SK-N-SH (cell line): ENCODE results near the gene RASGRF1. TPM values are rescaled to one million over a fixed set of nuclear protein-coding genes. Genes with fewer than 3 reads are reported as not detected.

Experiments
- CTCF ChIA-PET: fragments of 300-600, 350-600 bp; formaldehyde crosslinking; extraction: SDS; loops from one replicate; lab custom pipeline; 2021; lab: Yijun Ruan, JAX
- POLR2A ChIA-PET: fragments of 350-600 bp; sonication (Branson Sonifier 250); formaldehyde crosslinking; extraction: SDS; loops from one replicate; lab custom pipeline; 2020; ENCODE audit warnings: antibody characterized with exemption, inconsistent platforms; lab: Yijun Ruan, JAX
- DNase-seq: peaks from one replicate; pipeline ENCODE4 v3.0.0; 2012
- H2AFZ ChIP-seq: fragments of 200-600 bp; sonication (generic); 2 replicates; pipeline ENCODE4 v1.8.1; 2016; ENCODE audit warnings: antibody characterized with exemption, mild to moderate bottlenecking, low read depth
- H3F3A ChIP-seq: fragments of 200-600 bp; sonication (generic); replicated peaks from 2 replicates; pipeline ENCODE3; 2016; ENCODE audit warnings: antibody characterized with exemption, mild to moderate bottlenecking; ENCODE audit not compliant: insufficient read depth
- H3K27ac ChIP-seq, 2 experiments: fragments of 200-500 bp in 1 of 2; fragments of 200-600 bp in 1 of 2; sonication (Bioruptor generic) in 1 of 2; sonication (generic), shearing (Covaris generic) in 1 of 2; 2 replicates each; pipeline versions ENCODE4 v1.5.1 to v1.6.1; 2014 to 2016; ENCODE audit warnings: low read depth in 2 of 2, inconsistent platforms in 1 of 2, low read length in 1 of 2, mild to moderate bottlenecking in 1 of 2, mixed read lengths in 1 of 2
- H3K27me3 ChIP-seq: fragments of 200-600 bp; sonication (generic), shearing (Covaris generic); 2 replicates; pipeline ENCODE4 v1.6.1; 2016; ENCODE audit warnings: mixed run types; ENCODE audit not compliant: insufficient read depth
- H3K36me3 ChIP-seq, 2 experiments: fragments of 200-500 bp in 1 of 2; fragments of 200-600 bp in 1 of 2; sonication (Bioruptor generic) in 1 of 2; sonication (generic) in 1 of 2; replicated peaks in 1 of 2; 2 replicates each; pipeline versions ENCODE3 to v1.5.1; 2014 to 2016; ENCODE audit warnings: low read length in 1 of 2, mild to moderate bottlenecking in 1 of 2; ENCODE audit not compliant: insufficient read depth in 2 of 2, control insufficient read depth in 1 of 2
- H3K4me1 ChIP-seq, 2 experiments: fragments of 200-500 bp in 1 of 2; fragments of 200-600 bp in 1 of 2; sonication (Bioruptor generic) in 1 of 2; sonication (generic), shearing (Covaris generic) in 1 of 2; 2 replicates each; pipeline versions ENCODE4 v1.5.1 to v1.6.1; 2014 to 2016; ENCODE audit warnings: low read depth in 1 of 2, low read length in 1 of 2, mixed run types in 1 of 2; ENCODE audit not compliant: insufficient read depth in 2 of 2, control insufficient read depth in 1 of 2
- H3K4me2 ChIP-seq: fragments of 200-600 bp; sonication (generic), shearing (Covaris generic); 2 replicates; pipeline ENCODE4 v1.6.1; 2017; ENCODE audit warnings: mixed run types
- H3K4me3 ChIP-seq, 2 experiments: fragments of 200-500 bp in 1 of 2; fragments of 200-600 bp in 1 of 2; sonication (Bioruptor generic) in 1 of 2; sonication (generic), shearing (Covaris generic) in 1 of 2; 2 replicates each; pipeline versions ENCODE4 v1.5.1 to v1.8.1; 2014 to 2016; ENCODE audit warnings: low read depth in 2 of 2, inconsistent platforms in 1 of 2, low read length in 1 of 2, mild to moderate bottlenecking in 1 of 2, mixed read lengths in 1 of 2, moderate library complexity in 1 of 2
- H3K79me2 ChIP-seq: fragments of 200-600 bp; sonication (generic); 2 replicates; pipeline ENCODE4 v1.8.1; 2017; ENCODE audit warnings: mild to moderate bottlenecking; ENCODE audit not compliant: insufficient read depth
- H3K9ac ChIP-seq: fragments of 200-600 bp; sonication (generic); 2 replicates; pipeline ENCODE4 v1.6.1; 2017; ENCODE audit warnings: mixed run types
- H3K9me2 ChIP-seq: fragments of 200-600 bp; sonication (generic); 2 replicates; pipeline ENCODE4 v1.6.1; 2017; ENCODE audit warnings: mixed run types
- H3K9me3 ChIP-seq: fragments of 200-600 bp; sonication (generic); 2 replicates; pipeline ENCODE4 v1.6.1; 2017; ENCODE audit warnings: mixed run types, mild to moderate bottlenecking, moderate library complexity
- H4K20me1 ChIP-seq: fragments of 200-600 bp; sonication (generic); 2 replicates; pipeline ENCODE4 v1.6.1; 2017; ENCODE audit warnings: mild to moderate bottlenecking, mixed run types; ENCODE audit not compliant: insufficient read depth
- CHD2 ChIP-seq: fragments of 150-350 bp; IDR thresholded peaks from 2 replicates; pipeline ENCODE4 v1.6.1; 2018; ENCODE audit warnings: low read length; ENCODE audit not compliant: partially characterized antibody
- CTCF ChIP-seq: fragments of 200-600 bp; sonication (generic); IDR thresholded peaks from 2 replicates; pipeline ENCODE4 v1.6.1; 2017; ENCODE audit warnings: antibody characterized with exemption, mild to moderate bottlenecking, moderate library complexity
- EP300 ChIP-seq, 2 experiments: IDR thresholded peaks; 2 replicates each; pipeline versions ENCODE4 v1.4.0 to v1.6.1; 2012; ENCODE audit warnings: borderline replicate concordance in 1 of 2, low read depth in 1 of 2, low read length in 1 of 2
- FOSL2 ChIP-seq: IDR thresholded peaks from 2 replicates; pipeline ENCODE4 v1.4.0; 2012; ENCODE audit warnings: low read depth, mild to moderate bottlenecking, moderate library complexity, borderline replicate concordance
- FOXJ3 ChIP-seq: sonication (generic); formaldehyde crosslinking; IDR thresholded peaks from 2 replicates; pipeline ENCODE4 v1.5.1; 2020; ENCODE audit warnings: mild to moderate bottlenecking, missing genetic modification reagents
- FOXM1 ChIP-seq: IDR thresholded peaks from 2 replicates; pipeline ENCODE4 v1.4.0; 2012; ENCODE audit warnings: low read depth, mild to moderate bottlenecking
- GATA2 ChIP-seq: sonication (generic); formaldehyde crosslinking; IDR thresholded peaks from 2 replicates; pipeline ENCODE4 v1.5.0; 2020; ENCODE audit warnings: mild to moderate bottlenecking, missing genetic modification reagents
- IRF3 ChIP-seq: fragments of 150-350 bp; IDR thresholded peaks from 2 replicates; pipeline ENCODE4 v1.6.1; 2016; ENCODE audit warnings: mild to moderate bottlenecking, low read depth, low read length
- MEF2A ChIP-seq: IDR thresholded peaks from 2 replicates; pipeline ENCODE4 v1.4.0; 2012; ENCODE audit warnings: low read depth, borderline replicate concordance
- NFIC ChIP-seq: IDR thresholded peaks from 2 replicates; pipeline ENCODE4 v1.4.0; 2012; ENCODE audit warnings: borderline replicate concordance
- PBX3 ChIP-seq: IDR thresholded peaks from 2 replicates; pipeline ENCODE4; 2012
- POLR2AphosphoS5 ChIP-seq: IDR thresholded peaks from 2 replicates; pipeline ENCODE4 v1.6.1; 2012; ENCODE audit warnings: low read depth, low read length
- REST ChIP-seq: IDR thresholded peaks from 2 replicates; pipeline ENCODE4 v1.6.1; 2012; ENCODE audit warnings: mild to moderate bottlenecking, low read depth, low read length, moderate library complexity
- RFX5 ChIP-seq: IDR thresholded peaks from 2 replicates; pipeline ENCODE4 v1.6.1; 2012; ENCODE audit warnings: mild to moderate bottlenecking, improper control_type of control experiment, low read length
- SIN3A ChIP-seq: IDR thresholded peaks from 2 replicates; pipeline ENCODE4 v1.6.1; 2012; ENCODE audit warnings: low read depth, mild to moderate bottlenecking, low read length, moderate library complexity, borderline replicate concordance
- TEAD4 ChIP-seq: IDR thresholded peaks from 2 replicates; pipeline ENCODE4 v1.4.0; 2012; ENCODE audit warnings: mild to moderate bottlenecking, borderline replicate concordance; ENCODE audit not compliant: insufficient read depth
- USF1 ChIP-seq: IDR thresholded peaks from 2 replicates; pipeline ENCODE4 v1.4.0; 2012; ENCODE audit warnings: low read depth, borderline replicate concordance
- YY1 ChIP-seq: IDR thresholded peaks from 2 replicates; pipeline ENCODE4 v1.4.0; 2012; ENCODE audit warnings: low read depth, mild to moderate bottlenecking
- WGBS: methylation state at CpG from one replicate; pipeline ENCODE4 v1.1.6; 2017; ENCODE audit warnings: low lambda C conversion rate; 5-methylcytosine and 5-hydroxymethylcytosine counted together
- polyA plus RNA-seq, 3 experiments: library from polyadenylated mRNA; depleted of rRNA; stranded (reverse); fragments of >200 nt; gene quantifications; 2 replicates each; pipeline ENCODE4 v1.2.3, GENCODE V29; 2012

Gene RASGRF1
- polyA plus RNA-seq, 1 of the 3 experiments (the other 2 are of a cell fraction): 0.10 TPM

- Histone ChIP-seq H3K9ac (no peak overlapping the region), H3K79me2 (no peaks in the 10 kb centered on the region), H3K4me3 (no peak overlapping the region), H3K4me1 (peaks cover 0 to 11% of the 10 kb centered on the region in 2 experiments; a peak in 1 of 4 replicates), H2AFZ (no peak overlapping the region), H3K36me3 (no peaks in the 10 kb centered on the region), H3F3A (no peaks in the 10 kb centered on the region), H3K27ac (no peak overlapping the region), H3K9me3 (no peaks in the 10 kb centered on the region), H3K9me2 (no peaks in the 10 kb centered on the region), H4K20me1 (no peaks in the 10 kb centered on the region), H3K27me3 (peaks cover 14% of the 10 kb centered on the region; the same call in 1 of the 2 replicates), H3K4me2 (no peak overlapping the region)
- no peak for TF ChIP-seq RFX5
- no peak for TF ChIP-seq CHD2
- POLR2A ChIA-PET: no interaction called here
- CTCF ChIA-PET: interaction anchor here (1.5 to 3.7 kb wide), 3 partner anchors 10 to 343 kb away, joined by 3 to 15 read pairs (median 12); no protein-coding TSS in a partner anchor
- WGBS: 82% methylated on average over 1 of the region's 1 CpG
- DNase-seq: no peak
Measured at GRCh38 chr15:79037848-79038247, 52.7 kb downstream of the RASGRF1 start.

GRCh38 chr15:79036323-79036722 lies 54.3 kb downstream of the RASGRF1 start:
- no peak for TF ChIP-seq PBX3
- TF ChIP-seq FOXJ3 (CRISPR knock-in tag): no peak
- no peak for TF ChIP-seq CTCF
- no peak for TF ChIP-seq NFIC
- TF ChIP-seq TEAD4: no peak
- no peak for TF ChIP-seq MEF2A
- TF ChIP-seq EP300 (IDR thresholded peaks at IDR 0.05; ENCODE audit: borderline replicate concordance in 1 of 2, low read depth in 1 of 2, low read length in 1 of 2): no peak
- no peak for TF ChIP-seq IRF3
- no peak for TF ChIP-seq GATA2 (CRISPR knock-in tag)
- TF ChIP-seq POLR2AphosphoS5: no peak
- no peak for TF ChIP-seq SIN3A
- TF ChIP-seq FOXM1: no peak
- no peak for TF ChIP-seq FOSL2
- TF ChIP-seq YY1: no peak
- no peak for TF ChIP-seq USF1
- no peak for TF ChIP-seq CHD2
- no peak for TF ChIP-seq REST
- 45% methylated on average over 4 of the region's 4 CpGs for WGBS

More at GRCh38 chr15:79036323-79036722, 54.3 kb downstream of the RASGRF1 start:
- Histone ChIP-seq H3K4me3 (no peak overlapping the region), H3K4me1 (peaks cover 0 to 3% of the 10 kb centered on the region in 2 experiments; a peak in 1 of 4 replicates), H3K4me2 (no peak overlapping the region), H3K36me3 (no peaks in the 10 kb centered on the region), H3F3A (no peaks in the 10 kb centered on the region), H3K27ac (no peak overlapping the region), H3K9me2 (no peaks in the 10 kb centered on the region), H3K27me3 (peaks cover 14% of the 10 kb centered on the region; the same call in 1 of the 2 replicates), H3K79me2 (no peaks in the 10 kb centered on the region), H3K9me3 (no peaks in the 10 kb centered on the region), H4K20me1 (no peaks in the 10 kb centered on the region), H2AFZ (no peak overlapping the region), H3K9ac (no peak overlapping the region)
- no peak for DNase-seq
- CTCF ChIA-PET: interaction anchor here (1.4 to 17.2 kb wide), 4 partner anchors 9 to 173 kb away, joined by 3 to 629 read pairs (median 5); no protein-coding TSS in a partner anchor
- POLR2A ChIA-PET: no interaction called here
